ENCODE measurements around the gene MLEC. TPM values are rescaled to one million over a fixed set of nuclear protein-coding genes. Genes with fewer than 3 reads are reported as not detected.

The MLEC gene
- total and polyA plus RNA-seq, 9 of the 15 experiments (the other 6 are each of a cell fraction or from before 2014, with no cell fraction given) = 18.5 to 108 (median 57.8) TPM

GRCh38 chr12:120686690-120687577 is at the start of gene MLEC (continued):
- TF ChIP-seq ATF1 (CRISPR knock-in tag; IDR thresholded peaks at IDR 0.05) (no peak), ATF1 (tag; IDR thresholded peaks at IDR 0.05) (peak; percentile 83), ZNF347 (CRISPR knock-in tag; IDR thresholded peaks at IDR 0.05; ENCODE audit: low read depth) (no peak), MECOM (CRISPR knock-in tag; IDR thresholded peaks at IDR 0.05) (no peak), PML (IDR thresholded peaks at IDR 0.05; ENCODE audit: low read length) (no peak), CBX8 (IDR thresholded peaks at IDR 0.05; ENCODE audit: borderline replicate concordance, extremely low read depth, low read depth, low read length, poor library complexity, severe bottlenecking) (no peak), TCFL5 (CRISPR knock-in tag; conservative IDR thresholded peaks at IDR 0.05) (no peak), NFRKB (IDR thresholded peaks at IDR 0.05; ENCODE audit: low read depth) (no peak; the same call in 1 of the 2 replicates), PHB2 (IDR thresholded peaks at IDR 0.05; ENCODE audit: low read depth) (no peak), RBBP5 (IDR thresholded peaks at IDR 0.05; ENCODE audit: borderline replicate concordance, insufficient read depth, low read length, poor library complexity, severe bottlenecking) (peak; percentile 61), CREBBP (IDR thresholded peaks at IDR 0.05; ENCODE audit: low read depth, low read length) (no peak), LEF1 (IDR thresholded peaks at IDR 0.05) (no peak), PHF8 (IDR thresholded peaks at IDR 0.05; ENCODE audit: borderline replicate concordance, low read length) (peak; percentile 85; the same call in 1 of the 2 replicates), NFYB (IDR thresholded peaks at IDR 0.05; ENCODE audit: extremely low read depth, insufficient read length) (peak; percentile 75)
- TF ChIP-seq, protein P1, sequence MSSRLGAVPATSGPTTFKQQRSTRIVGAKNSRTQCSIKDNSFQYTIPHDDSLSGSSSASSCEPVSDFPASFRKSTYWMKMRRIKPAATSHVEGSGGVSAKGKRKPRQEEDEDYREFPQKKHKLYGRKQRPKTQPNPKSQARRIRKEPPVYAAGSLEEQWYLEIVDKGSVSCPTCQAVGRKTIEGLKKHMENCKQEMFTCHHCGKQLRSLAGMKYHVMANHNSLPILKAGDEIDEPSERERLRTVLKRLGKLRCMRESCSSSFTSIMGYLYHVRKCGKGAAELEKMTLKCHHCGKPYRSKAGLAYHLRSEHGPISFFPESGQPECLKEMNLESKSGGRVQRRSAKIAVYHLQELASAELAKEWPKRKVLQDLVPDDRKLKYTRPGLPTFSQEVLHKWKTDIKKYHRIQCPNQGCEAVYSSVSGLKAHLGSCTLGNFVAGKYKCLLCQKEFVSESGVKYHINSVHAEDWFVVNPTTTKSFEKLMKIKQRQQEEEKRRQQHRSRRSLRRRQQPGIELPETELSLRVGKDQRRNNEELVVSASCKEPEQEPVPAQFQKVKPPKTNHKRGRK (tag; IDR thresholded peaks at IDR 0.05) = no peak
- TF ChIP-seq, protein P2, sequence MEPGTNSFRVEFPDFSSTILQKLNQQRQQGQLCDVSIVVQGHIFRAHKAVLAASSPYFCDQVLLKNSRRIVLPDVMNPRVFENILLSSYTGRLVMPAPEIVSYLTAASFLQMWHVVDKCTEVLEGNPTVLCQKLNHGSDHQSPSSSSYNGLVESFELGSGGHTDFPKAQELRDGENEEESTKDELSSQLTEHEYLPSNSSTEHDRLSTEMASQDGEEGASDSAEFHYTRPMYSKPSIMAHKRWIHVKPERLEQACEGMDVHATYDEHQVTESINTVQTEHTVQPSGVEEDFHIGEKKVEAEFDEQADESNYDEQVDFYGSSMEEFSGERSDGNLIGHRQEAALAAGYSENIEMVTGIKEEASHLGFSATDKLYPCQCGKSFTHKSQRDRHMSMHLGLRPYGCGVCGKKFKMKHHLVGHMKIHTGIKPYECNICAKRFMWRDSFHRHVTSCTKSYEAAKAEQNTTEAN (CRISPR knock-in tag; IDR thresholded peaks at IDR 0.05) = no peak
- TF ChIP-seq, protein P3, sequence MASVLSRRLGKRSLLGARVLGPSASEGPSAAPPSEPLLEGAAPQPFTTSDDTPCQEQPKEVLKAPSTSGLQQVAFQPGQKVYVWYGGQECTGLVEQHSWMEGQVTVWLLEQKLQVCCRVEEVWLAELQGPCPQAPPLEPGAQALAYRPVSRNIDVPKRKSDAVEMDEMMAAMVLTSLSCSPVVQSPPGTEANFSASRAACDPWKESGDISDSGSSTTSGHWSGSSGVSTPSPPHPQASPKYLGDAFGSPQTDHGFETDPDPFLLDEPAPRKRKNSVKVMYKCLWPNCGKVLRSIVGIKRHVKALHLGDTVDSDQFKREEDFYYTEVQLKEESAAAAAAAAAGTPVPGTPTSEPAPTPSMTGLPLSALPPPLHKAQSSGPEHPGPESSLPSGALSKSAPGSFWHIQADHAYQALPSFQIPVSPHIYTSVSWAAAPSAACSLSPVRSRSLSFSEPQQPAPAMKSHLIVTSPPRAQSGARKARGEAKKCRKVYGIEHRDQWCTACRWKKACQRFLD (CRISPR knock-in tag; IDR thresholded peaks at IDR 0.05) = no peak; the same call in 1 of the 2 replicates
